ENCODE results near the gene MAST3. TPM values are rescaled to one million over a fixed set of nuclear protein-coding genes. Genes with fewer than 3 reads are reported as not detected.

The MAST3 gene
- total RNA-seq, 1 experiment from 2014 or later: 11.5 TPM

DNA sequence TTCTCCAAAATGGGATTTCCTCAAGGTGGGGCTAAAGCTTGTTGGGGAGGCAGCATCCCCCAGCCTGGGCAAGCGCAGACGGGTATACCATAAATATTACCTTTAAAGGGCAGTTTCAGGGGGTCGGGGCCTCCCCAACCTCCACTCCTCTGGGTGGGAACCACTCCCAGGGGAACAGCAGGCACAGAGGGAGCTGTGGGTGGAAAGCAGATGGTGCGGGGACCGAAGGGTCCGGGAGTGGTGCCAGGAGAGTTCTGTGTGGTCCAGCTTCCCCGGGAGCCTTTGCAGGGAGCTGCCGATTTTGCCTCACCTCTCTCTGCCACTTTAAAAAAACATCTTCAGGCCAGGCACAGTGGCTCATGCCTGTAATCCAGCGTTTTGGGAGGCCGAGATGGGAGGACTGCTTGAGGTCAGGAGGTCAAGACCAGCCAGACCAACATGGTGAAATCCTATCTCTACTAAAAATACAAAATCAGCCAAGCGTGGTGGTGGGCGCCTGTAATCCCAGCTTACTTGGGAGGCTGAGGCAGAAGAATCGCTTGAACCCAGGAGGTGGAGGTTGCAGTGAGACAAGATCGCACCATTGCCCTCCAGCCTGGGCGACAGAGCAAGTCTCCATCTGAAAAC is 5.5 kb downstream of the MAST3 start:
- no peak for TF ChIP-seq TP53 (CRISPR knock-in tag; IDR thresholded peaks at IDR 0.05)
- no peak for TF ChIP-seq FOXK1 (CRISPR knock-in tag; IDR thresholded peaks at IDR 0.05)
- no peak for TF ChIP-seq ZNF317 (CRISPR knock-in tag; IDR thresholded peaks at IDR 0.05; ENCODE audit: borderline replicate concordance, low read depth)
- TF ChIP-seq RELA (CRISPR knock-in tag; IDR thresholded peaks at IDR 0.05; ENCODE audit: borderline replicate concordance): no peak
- no peak for TF ChIP-seq ZNF423 (CRISPR knock-in tag; IDR thresholded peaks at IDR 0.05)
- no peak for TF ChIP-seq SP1 (CRISPR knock-in tag; conservative IDR thresholded peaks at IDR 0.05)
- no peak for TF ChIP-seq ATF3 (CRISPR knock-in tag; conservative IDR thresholded peaks at IDR 0.05)
- TF ChIP-seq, protein P1, sequence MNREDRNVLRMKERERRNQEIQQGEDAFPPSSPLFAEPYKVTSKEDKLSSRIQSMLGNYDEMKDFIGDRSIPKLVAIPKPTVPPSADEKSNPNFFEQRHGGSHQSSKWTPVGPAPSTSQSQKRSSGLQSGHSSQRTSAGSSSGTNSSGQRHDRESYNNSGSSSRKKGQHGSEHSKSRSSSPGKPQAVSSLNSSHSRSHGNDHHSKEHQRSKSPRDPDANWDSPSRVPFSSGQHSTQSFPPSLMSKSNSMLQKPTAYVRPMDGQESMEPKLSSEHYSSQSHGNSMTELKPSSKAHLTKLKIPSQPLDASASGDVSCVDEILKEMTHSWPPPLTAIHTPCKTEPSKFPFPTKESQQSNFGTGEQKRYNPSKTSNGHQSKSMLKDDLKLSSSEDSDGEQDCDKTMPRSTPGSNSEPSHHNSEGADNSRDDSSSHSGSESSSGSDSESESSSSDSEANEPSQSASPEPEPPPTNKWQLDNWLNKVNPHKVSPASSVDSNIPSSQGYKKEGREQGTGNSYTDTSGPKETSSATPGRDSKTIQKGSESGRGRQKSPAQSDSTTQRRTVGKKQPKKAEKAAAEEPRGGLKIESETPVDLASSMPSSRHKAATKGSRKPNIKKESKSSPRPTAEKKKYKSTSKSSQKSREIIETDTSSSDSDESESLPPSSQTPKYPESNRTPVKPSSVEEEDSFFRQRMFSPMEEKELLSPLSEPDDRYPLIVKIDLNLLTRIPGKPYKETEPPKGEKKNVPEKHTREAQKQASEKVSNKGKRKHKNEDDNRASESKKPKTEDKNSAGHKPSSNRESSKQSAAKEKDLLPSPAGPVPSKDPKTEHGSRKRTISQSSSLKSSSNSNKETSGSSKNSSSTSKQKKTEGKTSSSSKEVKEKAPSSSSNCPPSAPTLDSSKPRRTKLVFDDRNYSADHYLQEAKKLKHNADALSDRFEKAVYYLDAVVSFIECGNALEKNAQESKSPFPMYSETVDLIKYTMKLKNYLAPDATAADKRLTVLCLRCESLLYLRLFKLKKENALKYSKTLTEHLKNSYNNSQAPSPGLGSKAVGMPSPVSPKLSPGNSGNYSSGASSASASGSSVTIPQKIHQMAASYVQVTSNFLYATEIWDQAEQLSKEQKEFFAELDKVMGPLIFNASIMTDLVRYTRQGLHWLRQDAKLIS (CRISPR knock-in tag; IDR thresholded peaks at IDR 0.05; ENCODE audit: borderline replicate concordance): no peak
- no peak for TF ChIP-seq SMAD4 (CRISPR knock-in tag; IDR thresholded peaks at IDR 0.05)
- no peak for TF ChIP-seq ZNF263 (CRISPR knock-in tag; IDR thresholded peaks at IDR 0.05; ENCODE audit: low read depth)
- no peak for TF ChIP-seq ZNF138 (CRISPR knock-in tag; conservative IDR thresholded peaks at IDR 0.05)
- no peak for TF ChIP-seq PREB (CRISPR knock-in tag; IDR thresholded peaks at IDR 0.05; ENCODE audit: borderline replicate concordance)
- TF ChIP-seq ZNF512 (CRISPR knock-in tag; IDR thresholded peaks at IDR 0.05; ENCODE audit: borderline replicate concordance): no peak
- TF ChIP-seq, protein P2, sequence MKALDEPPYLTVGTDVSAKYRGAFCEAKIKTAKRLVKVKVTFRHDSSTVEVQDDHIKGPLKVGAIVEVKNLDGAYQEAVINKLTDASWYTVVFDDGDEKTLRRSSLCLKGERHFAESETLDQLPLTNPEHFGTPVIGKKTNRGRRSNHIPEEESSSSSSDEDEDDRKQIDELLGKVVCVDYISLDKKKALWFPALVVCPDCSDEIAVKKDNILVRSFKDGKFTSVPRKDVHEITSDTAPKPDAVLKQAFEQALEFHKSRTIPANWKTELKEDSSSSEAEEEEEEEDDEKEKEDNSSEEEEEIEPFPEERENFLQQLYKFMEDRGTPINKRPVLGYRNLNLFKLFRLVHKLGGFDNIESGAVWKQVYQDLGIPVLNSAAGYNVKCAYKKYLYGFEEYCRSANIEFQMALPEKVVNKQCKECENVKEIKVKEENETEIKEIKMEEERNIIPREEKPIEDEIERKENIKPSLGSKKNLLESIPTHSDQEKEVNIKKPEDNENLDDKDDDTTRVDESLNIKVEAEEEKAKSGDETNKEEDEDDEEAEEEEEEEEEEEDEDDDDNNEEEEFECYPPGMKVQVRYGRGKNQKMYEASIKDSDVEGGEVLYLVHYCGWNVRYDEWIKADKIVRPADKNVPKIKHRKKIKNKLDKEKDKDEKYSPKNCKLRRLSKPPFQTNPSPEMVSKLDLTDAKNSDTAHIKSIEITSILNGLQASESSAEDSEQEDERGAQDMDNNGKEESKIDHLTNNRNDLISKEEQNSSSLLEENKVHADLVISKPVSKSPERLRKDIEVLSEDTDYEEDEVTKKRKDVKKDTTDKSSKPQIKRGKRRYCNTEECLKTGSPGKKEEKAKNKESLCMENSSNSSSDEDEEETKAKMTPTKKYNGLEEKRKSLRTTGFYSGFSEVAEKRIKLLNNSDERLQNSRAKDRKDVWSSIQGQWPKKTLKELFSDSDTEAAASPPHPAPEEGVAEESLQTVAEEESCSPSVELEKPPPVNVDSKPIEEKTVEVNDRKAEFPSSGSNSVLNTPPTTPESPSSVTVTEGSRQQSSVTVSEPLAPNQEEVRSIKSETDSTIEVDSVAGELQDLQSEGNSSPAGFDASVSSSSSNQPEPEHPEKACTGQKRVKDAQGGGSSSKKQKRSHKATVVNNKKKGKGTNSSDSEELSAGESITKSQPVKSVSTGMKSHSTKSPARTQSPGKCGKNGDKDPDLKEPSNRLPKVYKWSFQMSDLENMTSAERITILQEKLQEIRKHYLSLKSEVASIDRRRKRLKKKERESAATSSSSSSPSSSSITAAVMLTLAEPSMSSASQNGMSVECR (CRISPR knock-in tag; IDR thresholded peaks at IDR 0.05; ENCODE audit: borderline replicate concordance): no peak
- TF ChIP-seq, protein P3, sequence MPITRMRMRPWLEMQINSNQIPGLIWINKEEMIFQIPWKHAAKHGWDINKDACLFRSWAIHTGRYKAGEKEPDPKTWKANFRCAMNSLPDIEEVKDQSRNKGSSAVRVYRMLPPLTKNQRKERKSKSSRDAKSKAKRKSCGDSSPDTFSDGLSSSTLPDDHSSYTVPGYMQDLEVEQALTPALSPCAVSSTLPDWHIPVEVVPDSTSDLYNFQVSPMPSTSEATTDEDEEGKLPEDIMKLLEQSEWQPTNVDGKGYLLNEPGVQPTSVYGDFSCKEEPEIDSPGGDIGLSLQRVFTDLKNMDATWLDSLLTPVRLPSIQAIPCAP (CRISPR knock-in tag; IDR thresholded peaks at IDR 0.05): no peak
- TF ChIP-seq, protein P4, sequence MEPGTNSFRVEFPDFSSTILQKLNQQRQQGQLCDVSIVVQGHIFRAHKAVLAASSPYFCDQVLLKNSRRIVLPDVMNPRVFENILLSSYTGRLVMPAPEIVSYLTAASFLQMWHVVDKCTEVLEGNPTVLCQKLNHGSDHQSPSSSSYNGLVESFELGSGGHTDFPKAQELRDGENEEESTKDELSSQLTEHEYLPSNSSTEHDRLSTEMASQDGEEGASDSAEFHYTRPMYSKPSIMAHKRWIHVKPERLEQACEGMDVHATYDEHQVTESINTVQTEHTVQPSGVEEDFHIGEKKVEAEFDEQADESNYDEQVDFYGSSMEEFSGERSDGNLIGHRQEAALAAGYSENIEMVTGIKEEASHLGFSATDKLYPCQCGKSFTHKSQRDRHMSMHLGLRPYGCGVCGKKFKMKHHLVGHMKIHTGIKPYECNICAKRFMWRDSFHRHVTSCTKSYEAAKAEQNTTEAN (CRISPR knock-in tag; IDR thresholded peaks at IDR 0.05): no peak
- TF ChIP-seq NR1H2 (CRISPR knock-in tag; IDR thresholded peaks at IDR 0.05): no peak
- Mint-ChIP-seq H3K36me3 (no peaks in the 10 kb centered on the region), H3K4me3 (no peak overlapping the region), H3K9me3 (no peaks in the 10 kb centered on the region), H3K27ac (no peak overlapping the region), H3K4me1 (peaks cover 28% of the 10 kb centered on the region), H3K27me3 (ENCODE audit: low read depth) (peaks cover 28% of the 10 kb centered on the region)
- ATAC-seq (no peak), DNase-seq (ENCODE audit: low spot score) (no peak)
- POLR2A ChIA-PET: no interaction called here
- CTCF ChIA-PET: interaction anchor here (0.7 to 1.0 kb wide), 2 partner anchors 10 to 157 kb away, joined by 3 read pairs; no protein-coding TSS in a partner anchor

Data from WTC11 (cell line).